ENCODE data around the gene PRKN. TPM values are rescaled to one million over a fixed set of nuclear protein-coding genes. Genes with fewer than 3 reads are reported as not detected.

PRKN gene
- total RNA-seq, 4 donors from 2014 or later: 5.2 to 121 (median 6.9) TPM

GRCh38 chr6:161305860-161306259 lies 1421.7 kb downstream of the PRKN start:
- H3K27ac ChIP-seq: no peak overlapping the region
- H3K4me3 ChIP-seq (replicated peaks in 1 of 3): no peak overlapping the region
- H3K36me3 ChIP-seq: no peaks in the 10 kb centered on the region
- WGBS, 2 donors: 77 to 84% methylated on average over 4 of the region's 4 CpGs
- H3K4me1 ChIP-seq: no peaks in the 10 kb centered on the region
- H3K9me3 ChIP-seq: no peaks in the 10 kb centered on the region
- intact Hi-C loops (cut with DNase I): no loop called here
- no peaks in the 10 kb centered on the region for H3K27me3 ChIP-seq
- TF ChIP-seq POLR2A (IDR thresholded peaks at IDR 0.05) (no peak), CTCF (IDR thresholded peaks at IDR 0.05) (no peak)
- DNase-seq: no peak

- TF ChIP-seq CTCF (IDR thresholded peaks at IDR 0.05) (no peak), POLR2A (IDR thresholded peaks at IDR 0.05) (no peak)
- Histone ChIP-seq H3K27ac (no peak overlapping the region), H3K36me3 (no peaks in the 10 kb centered on the region), H3K27me3 (no peaks in the 10 kb centered on the region), H3K9me3 (no peaks in the 10 kb centered on the region), H3K4me1 (no peaks in the 10 kb centered on the region), H3K4me3 (replicated peaks in 1 of 3) (no peak overlapping the region)
- no peak for DNase-seq
- intact Hi-C loops (cut with DNase I): no loop called here
- WGBS, 2 donors: 93 to 97% methylated on average over 15 to 16 of the region's 16 CpGs
Measured at GRCh38 chr6:161303628-161304340, 1423.8 kb downstream of the PRKN start.

GRCh38 chr6:161302949-161303348 lies 1424.6 kb downstream of the PRKN start:
- Histone ChIP-seq H3K27ac (no peak overlapping the region), H3K36me3 (no peaks in the 10 kb centered on the region), H3K4me1 (no peaks in the 10 kb centered on the region), H3K9me3 (no peaks in the 10 kb centered on the region), H3K4me3 (replicated peaks in 1 of 3) (no peak overlapping the region), H3K27me3 (no peaks in the 10 kb centered on the region)
- no peak for DNase-seq
- intact Hi-C loops (cut with DNase I): no loop called here
- TF ChIP-seq POLR2A (IDR thresholded peaks at IDR 0.05): no peak
- no peak for TF ChIP-seq CTCF (IDR thresholded peaks at IDR 0.05)
- 86 to 89% methylated on average over 6 of the region's 6 CpGs for WGBS, 2 donors

GRCh38 chr6:161301338-161301737 lies 1426.2 kb downstream of the PRKN start:
- 51 to 59% methylated on average over 2 of the region's 2 CpGs for WGBS, 2 donors
- DNase-seq: no peak

More at GRCh38 chr6:161301338-161301737, 1426.2 kb downstream of the PRKN start:
- intact Hi-C loops (cut with DNase I): no loop called here
- no peaks in the 10 kb centered on the region for H3K36me3 ChIP-seq
- no peak for TF ChIP-seq CTCF (IDR thresholded peaks at IDR 0.05)
- TF ChIP-seq POLR2A (IDR thresholded peaks at IDR 0.05): no peak
- H3K4me3 ChIP-seq (replicated peaks in 1 of 3): no peak overlapping the region
- H3K9me3 ChIP-seq: no peaks in the 10 kb centered on the region
- no peak overlapping the region for H3K27ac ChIP-seq
- H3K4me1 ChIP-seq: no peaks in the 10 kb centered on the region
- H3K27me3 ChIP-seq: no peaks in the 10 kb centered on the region

Data from thyroid gland (tissue), 4 donors.